Gastrocnemius medialis (tissue), 4 donors: Measurements from ENCODE around the gene LRRC8E. TPM values are rescaled to one million over a fixed set of nuclear protein-coding genes. Genes with fewer than 3 reads are reported as not detected.

Source experiments
- ATAC-seq, 2 donors: fragments of 150-250 bp; one replicate each; pipeline ENCODE4 v1.9.1; 2016
- DNase-seq, 2 donors: peaks; one replicate each; pipeline ENCODE4 v3.0.0-alpha.2; 2019
- H3K27ac ChIP-seq, 4 donors: fragments of 200-600 bp; sonication (generic); 1 replicate in 1 of 4; 2 replicates in 3 of 4; pipeline ENCODE4 v1.5.1; 2016 to 2018; ENCODE audit warnings: mild to moderate bottlenecking in 2 of 4, moderate library complexity in 1 of 4
- H3K27me3 ChIP-seq, 3 donors: fragments of 200-600 bp; sonication (generic) in 2 of 3; 1 replicate in 1 of 3; 2 replicates in 2 of 3; pipeline versions ENCODE4 v1.5.1 to v1.6.0; 2016 to 2019; ENCODE audit warnings: mild to moderate bottlenecking in 1 of 3, moderate library complexity in 1 of 3
- H3K36me3 ChIP-seq, 2 donors: fragments of 200-600 bp; sonication (generic) in 1 of 2; one replicate each; pipeline ENCODE4 v1.5.1; 2017 to 2018
- H3K4me1 ChIP-seq, 2 donors: fragments of 200-600 bp; sonication (generic) in 1 of 2; one replicate each; pipeline ENCODE4 v1.5.1; 2016 to 2017; ENCODE audit warnings: mild to moderate bottlenecking in 2 of 2
- H3K4me3 ChIP-seq, 4 donors: fragments of 200-600 bp; sonication (generic) in 3 of 4; 1 replicate in 1 of 4; 2 replicates in 3 of 4; pipeline ENCODE4 v1.5.1; 2016 to 2019; ENCODE audit warnings: mild to moderate bottlenecking in 2 of 4
- H3K9me3 ChIP-seq, 3 donors: fragments of 200-600 bp; sonication (generic) in 2 of 3; 1 replicate in 1 of 3; 2 replicates in 2 of 3; pipeline ENCODE4 v1.5.1; 2016 to 2019
- POLR2A ChIP-seq, 2 donors: fragments of 450-650 bp; IDR thresholded peaks; one replicate each; pipeline ENCODE4 v1.6.1; 2017; ENCODE audit warnings: antibody characterized with exemption in 2 of 2, mild to moderate bottlenecking in 2 of 2, moderate library complexity in 2 of 2
- in situ Hi-C, 4 donors: fragments of 200-750 bp; cut with MboI; loops; one replicate each; pipeline versions ENCODE4 v1.15.0 to v1.8.0; 2017; ENCODE audit warnings: low sequenced_read_pairs in 4 of 4
- intact Hi-C: fragments of 100-400 bp; cut with DNase I; formaldehyde crosslinking; loops from one replicate; pipeline ENCODE4 v1.15.1; 2023; ENCODE audit warnings: low total_unique reads
- total RNA-seq, 4 donors: library from RNA; depleted of rRNA; stranded (reverse); fragments of >200 nt; gene quantifications; one replicate each; pipeline versions ENCODE4 v1.1.0 to v1.2.3, GENCODE V29; 2016
- TF ChIP-seq, protein P1 (sequence below), 5 experiments: fragments of 450-650 bp in 3 of 5; fragments of 200-600 bp in 2 of 5; sonication (generic) in 2 of 5; IDR thresholded peaks in 4 of 5; conservative IDR thresholded peaks in 1 of 5; 1 replicate in 4 of 5; 2 replicates in 1 of 5; pipeline ENCODE4 v1.5.1; 2016 to 2019; ENCODE audit warnings: antibody characterized with exemption in 5 of 5, mild to moderate bottlenecking in 3 of 5, moderate library complexity in 3 of 5

LRRC8E gene
- total RNA-seq, 4 donors from 2014 or later, result 2.1 TPM; not detected in 3

DNA sequence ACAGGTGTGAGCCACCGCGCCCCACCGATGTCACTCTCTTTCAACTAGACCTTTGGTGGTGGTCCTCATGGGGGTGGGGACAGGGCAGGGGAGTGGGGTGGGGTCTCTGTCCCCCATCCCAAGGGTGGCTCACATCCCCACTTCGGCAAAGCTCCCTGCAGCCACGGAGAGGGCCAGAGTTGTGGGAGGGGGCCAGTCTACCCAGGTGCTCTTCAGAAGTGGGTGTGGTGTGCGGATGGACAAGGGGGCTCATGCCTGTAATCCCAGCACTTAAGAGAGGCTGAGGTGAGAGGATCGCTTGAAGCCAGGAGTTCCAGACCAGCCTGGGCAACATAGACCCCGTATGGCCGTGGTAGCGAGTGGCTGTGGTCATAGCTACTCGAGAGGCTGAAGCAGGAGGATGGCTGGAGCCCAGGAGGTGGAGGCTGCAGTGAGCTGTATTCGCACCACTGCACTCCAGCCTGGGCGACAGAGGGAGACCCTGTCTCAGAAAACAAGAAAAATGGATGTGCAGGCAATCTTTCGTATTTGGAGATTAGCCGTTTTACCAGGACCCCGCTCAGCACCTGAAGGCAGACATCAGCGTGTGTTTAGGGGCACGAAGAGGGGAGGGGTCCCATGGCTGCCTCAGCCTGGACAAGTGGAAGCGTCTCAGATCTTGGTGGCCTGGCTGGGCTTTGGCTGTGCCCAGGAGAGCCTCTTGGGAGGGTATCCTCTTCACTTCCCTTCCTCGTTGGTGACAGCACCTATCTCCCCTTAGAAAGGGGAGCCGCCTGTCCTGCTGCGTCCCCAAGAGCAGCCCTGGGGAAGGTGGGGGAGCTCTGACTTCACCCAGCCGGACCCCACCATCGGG is 27.2 kb downstream of the LRRC8E start:
- Histone ChIP-seq H3K36me3 (peaks cover 0 to 29% of the 10 kb centered on the region in 2 donors), H3K27ac (no peak overlapping the region), H3K9me3 (no peaks in the 10 kb centered on the region), H3K27me3 (peaks cover 40 to 49% (median 46%) of the 10 kb centered on the region in 3 donors), H3K4me3 (peak overlapping the region in 1 of 4 donors; percentile 42), H3K4me1 (peaks cover 12 to 25% of the 10 kb centered on the region in 2 donors)
- DNase-seq, result no peak
- intact Hi-C loops (no loop called here), in situ Hi-C loops (no loop called here)
- TF ChIP-seq, protein P1, sequence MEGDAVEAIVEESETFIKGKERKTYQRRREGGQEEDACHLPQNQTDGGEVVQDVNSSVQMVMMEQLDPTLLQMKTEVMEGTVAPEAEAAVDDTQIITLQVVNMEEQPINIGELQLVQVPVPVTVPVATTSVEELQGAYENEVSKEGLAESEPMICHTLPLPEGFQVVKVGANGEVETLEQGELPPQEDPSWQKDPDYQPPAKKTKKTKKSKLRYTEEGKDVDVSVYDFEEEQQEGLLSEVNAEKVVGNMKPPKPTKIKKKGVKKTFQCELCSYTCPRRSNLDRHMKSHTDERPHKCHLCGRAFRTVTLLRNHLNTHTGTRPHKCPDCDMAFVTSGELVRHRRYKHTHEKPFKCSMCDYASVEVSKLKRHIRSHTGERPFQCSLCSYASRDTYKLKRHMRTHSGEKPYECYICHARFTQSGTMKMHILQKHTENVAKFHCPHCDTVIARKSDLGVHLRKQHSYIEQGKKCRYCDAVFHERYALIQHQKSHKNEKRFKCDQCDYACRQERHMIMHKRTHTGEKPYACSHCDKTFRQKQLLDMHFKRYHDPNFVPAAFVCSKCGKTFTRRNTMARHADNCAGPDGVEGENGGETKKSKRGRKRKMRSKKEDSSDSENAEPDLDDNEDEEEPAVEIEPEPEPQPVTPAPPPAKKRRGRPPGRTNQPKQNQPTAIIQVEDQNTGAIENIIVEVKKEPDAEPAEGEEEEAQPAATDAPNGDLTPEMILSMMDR (IDR thresholded peaks at IDR 0.05 in 4 of 5, conservative IDR thresholded peaks at IDR 0.05 in 1 of 5), result no peak
- no peak for TF ChIP-seq POLR2A (IDR thresholded peaks at IDR 0.05)
- no peak for ATAC-seq

DNA sequence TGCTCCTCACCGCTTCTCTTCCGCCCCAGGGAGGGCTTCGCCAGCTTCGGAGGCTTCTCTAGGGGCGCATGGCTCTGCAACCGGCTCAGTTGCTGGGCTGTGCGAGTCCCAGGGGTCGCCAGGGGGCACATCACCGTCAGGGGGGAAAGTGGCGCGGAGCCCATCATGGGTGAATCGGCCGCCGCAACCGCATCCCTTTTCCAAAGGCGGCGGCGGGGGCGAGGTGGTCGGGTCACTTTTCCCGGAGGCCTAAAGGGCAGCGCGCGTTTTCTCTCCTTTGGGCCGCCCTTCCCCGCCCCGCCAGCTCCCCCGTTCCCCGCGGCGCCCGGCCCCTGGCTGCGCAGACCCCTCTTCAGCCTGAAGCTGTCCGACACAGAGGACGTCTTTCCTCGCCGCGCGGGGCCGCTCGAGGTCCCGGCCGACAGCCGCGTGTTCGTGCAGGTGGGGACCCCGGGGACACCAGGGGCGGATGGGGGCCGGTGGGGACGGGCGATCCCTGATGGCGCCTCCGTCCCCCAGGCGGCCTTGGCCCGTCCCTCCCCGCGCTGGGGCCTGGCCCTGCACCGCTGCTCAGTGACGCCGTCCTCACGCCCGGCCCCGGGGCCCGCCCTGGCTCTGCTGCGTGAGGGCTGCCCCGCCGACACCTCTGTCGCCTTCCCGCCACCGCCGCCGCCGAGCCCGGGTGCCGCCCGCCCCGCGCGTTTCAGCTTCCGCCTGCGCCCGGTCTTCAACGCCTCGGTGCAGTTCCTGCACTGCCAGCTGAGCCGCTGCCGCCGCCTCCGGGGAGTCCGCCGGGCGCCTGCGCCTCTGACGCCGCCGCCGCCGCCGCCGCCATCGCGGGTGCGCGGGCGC is 28.0 kb downstream of the LRRC8E start:
- in situ Hi-C loops, result no loop called here
- Histone ChIP-seq H3K27ac (peak overlapping the region in 1 of 4 donors; percentile 92), H3K4me1 (peaks cover 16 to 29% of the 10 kb centered on the region in 2 donors)

DNA sequence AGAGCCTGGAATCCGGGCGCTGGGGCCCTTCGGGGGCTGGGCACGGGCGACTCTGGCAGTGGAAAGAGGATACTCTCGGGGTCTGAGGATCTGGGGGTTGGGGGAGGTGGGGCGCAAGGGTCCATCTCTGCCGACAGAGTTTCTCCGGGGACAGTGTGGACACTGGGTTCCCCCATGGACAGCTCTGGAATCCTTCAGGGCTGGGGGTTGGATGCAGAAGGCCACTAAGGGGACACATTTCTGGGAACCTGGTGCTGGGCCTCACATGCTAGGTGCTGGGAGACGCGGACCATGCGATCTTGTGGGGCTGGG is 28.6 kb downstream of the LRRC8E start:
- Histone ChIP-seq H3K4me1 (peaks cover 21 to 35% of the 10 kb centered on the region in 2 donors), H3K27me3 (peaks cover 40 to 49% (median 46%) of the 10 kb centered on the region in 3 donors), H3K36me3 (peaks cover 0 to 15% of the 10 kb centered on the region in 2 donors), H3K4me3 (peak overlapping the region in 2 of 4 donors; percentile 39 to 42), H3K27ac (peak overlapping the region in 2 of 4 donors; percentile 43 to 92), H3K9me3 (no peaks in the 10 kb centered on the region)
- TF ChIP-seq, protein P1 (IDR thresholded peaks at IDR 0.05 in 4 of 5, conservative IDR thresholded peaks at IDR 0.05 in 1 of 5), result no peak
- no peak for TF ChIP-seq POLR2A (IDR thresholded peaks at IDR 0.05)
- in situ Hi-C loops (no loop called here), intact Hi-C loops (no loop called here)
- no peak for ATAC-seq
- DNase-seq, result no peak

More for the DNA sequence above, 28.0 kb downstream of the LRRC8E start:
- Histone ChIP-seq H3K27me3 (peaks cover 40 to 49% (median 46%) of the 10 kb centered on the region in 3 donors), H3K4me3 (peak overlapping the region in 3 of 4 donors; percentile 4 to 42 (median 39)), H3K36me3 (peaks cover 0 to 21% of the 10 kb centered on the region in 2 donors), H3K9me3 (no peaks in the 10 kb centered on the region)
- DNase-seq (no peak), ATAC-seq (no peak)
- TF ChIP-seq POLR2A (IDR thresholded peaks at IDR 0.05), result no peak
- TF ChIP-seq, protein P1 (IDR thresholded peaks at IDR 0.05 in 4 of 5, conservative IDR thresholded peaks at IDR 0.05 in 1 of 5), result no peak
- intact Hi-C loops, result no loop called here

DNA sequence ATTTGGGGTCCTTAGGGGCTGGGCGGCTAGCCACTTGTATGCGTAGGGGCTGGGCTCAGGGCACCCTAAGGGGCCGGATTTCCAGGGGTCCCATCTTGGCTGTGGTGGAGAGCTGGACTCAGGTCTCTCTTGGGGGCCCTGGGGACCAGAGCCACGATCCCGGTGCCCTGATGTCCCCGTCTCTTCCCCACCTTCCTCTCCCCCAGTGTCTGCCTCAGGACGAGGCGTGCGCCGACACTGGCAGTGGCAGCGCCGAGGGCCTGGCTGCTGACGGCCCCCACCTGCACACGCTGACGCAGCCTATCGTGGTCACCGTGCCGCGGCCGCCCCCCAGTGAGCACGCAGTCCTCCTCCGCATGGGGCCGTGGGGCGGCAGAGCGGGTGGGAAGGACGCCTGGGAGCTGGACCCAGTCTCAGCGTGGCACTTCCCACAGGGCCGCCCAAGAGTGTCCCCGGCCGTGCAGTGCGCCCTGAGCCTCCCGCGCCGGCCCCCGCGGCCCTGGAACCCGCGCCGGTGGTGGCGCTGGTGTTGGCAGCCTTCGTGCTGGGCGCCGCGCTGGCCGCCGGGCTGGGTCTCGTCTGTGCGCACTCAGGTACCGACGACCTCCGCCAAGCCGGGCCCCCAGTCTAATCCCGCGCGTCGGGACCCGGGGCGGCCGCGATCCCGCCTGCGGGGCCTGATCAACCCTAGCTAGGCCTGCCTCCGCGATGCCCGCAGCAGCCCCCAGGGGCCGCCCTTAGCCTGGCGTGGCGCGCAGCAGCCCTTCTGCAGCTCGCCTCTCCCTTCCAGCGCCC is 29.2 kb downstream of the LRRC8E start:
- H3K4me3 ChIP-seq, result peak overlapping the region in 3 of 4 donors; percentile 35 to 42 (median 39)
- H3K36me3 ChIP-seq, result peaks cover 0 to 13% of the 10 kb centered on the region in 2 donors
- peaks cover 40 to 49% (median 46%) of the 10 kb centered on the region in 3 donors for H3K27me3 ChIP-seq
- H3K9me3 ChIP-seq, result no peaks in the 10 kb centered on the region
- ATAC-seq, result no peak
- H3K27ac ChIP-seq, result peak overlapping the region in 2 of 4 donors; percentile 43 to 92
- DNase-seq, result no peak
- in situ Hi-C loops (no loop called here), intact Hi-C loops (no loop called here)
- TF ChIP-seq, protein P1 (IDR thresholded peaks at IDR 0.05 in 4 of 5, conservative IDR thresholded peaks at IDR 0.05 in 1 of 5), result peak in 4 of 5 experiments; percentile 19 to 52 (median 36)
- no peak for TF ChIP-seq POLR2A (IDR thresholded peaks at IDR 0.05)
- peaks cover 21 to 38% of the 10 kb centered on the region in 2 donors for H3K4me1 ChIP-seq
